ENCODE results near the gene LIN52. TPM values are rescaled to one million over a fixed set of nuclear protein-coding genes. Genes with fewer than 3 reads are reported as not detected.

The LIN52 gene
- total and polyA plus RNA-seq, 2 donors (not counting 3 experiments of a cell fraction or from before 2014, with no cell fraction given): 6.6 to 9.7 TPM

- dilution Hi-C loops (cut with MboI; ENCODE audit: extremely low pct_ligation_motif_present, low sequenced_read_pairs) (no loop called here), intact Hi-C loops (cut with micrococcal nuclease) (no loop called here)
- BruUV-seq (replicated peaks): no TSS peak
- Histone ChIP-seq H3K36me3 (ENCODE audit: control insufficient read depth in 2 of 2, extremely low read depth in 1 of 2, insufficient read depth in 2 of 2, low read length in 2 of 2) (no peaks in the 10 kb centered on the region), H2AFZ (ENCODE audit: low read depth, low read length) (no peak overlapping the region), H3K4me1 (ENCODE audit: control insufficient read depth, extremely low read depth, insufficient read depth, low read length) (no peaks in the 10 kb centered on the region), H3K79me2 (ENCODE audit: control insufficient read depth, insufficient read depth, low read length) (no peaks in the 10 kb centered on the region), H3K4me2 (ENCODE audit: insufficient read depth, low read length) (no peak overlapping the region), H3K9me1 (replicated peaks; ENCODE audit: control insufficient read depth, extremely low read depth, insufficient read depth, low read length) (no peaks in the 10 kb centered on the region), H3K27me3 (ENCODE audit: control insufficient read depth in 2 of 2, insufficient read depth in 2 of 2, low read length in 2 of 2) (no peaks in the 10 kb centered on the region), H3K27ac (ENCODE audit: insufficient read depth, low read depth, low read length) (no peak overlapping the region), H3K9ac (replicated peaks; ENCODE audit: extremely low read depth, insufficient read depth, low read length) (no peak overlapping the region), H4K20me1 (replicated peaks; ENCODE audit: control insufficient read depth, extremely low read depth, insufficient read depth, low read length) (no peaks in the 10 kb centered on the region), H3K9me3 (replicated peaks; ENCODE audit: control insufficient read depth, insufficient read depth, low read length) (no peaks in the 10 kb centered on the region), H3K4me3 (replicated peaks in 1 of 3; ENCODE audit: insufficient read depth in 1 of 3, low read depth in 1 of 3, low read length in 3 of 3) (no peak overlapping the region)
- no peak for DNase-seq (ENCODE audit: low read depth, low spot score)
- FAIRE-seq: no peak
- CTCF ChIA-PET: no interaction called here
- POLR2A ChIA-PET: no interaction called here
- TF ChIP-seq CTCF (IDR thresholded peaks at IDR 0.05; ENCODE audit: extremely low read depth in 1 of 2, insufficient read depth in 1 of 2, low read depth in 1 of 2, low read length in 2 of 2) (no peak), POLR2AphosphoS5 (IDR thresholded peaks at IDR 0.05; ENCODE audit: insufficient read depth, low read depth, low read length) (no peak), EZH2 (IDR thresholded peaks at IDR 0.05; ENCODE audit: borderline replicate concordance, low read depth, low read length, severe bottlenecking) (no peak), MYC (IDR thresholded peaks at IDR 0.05; ENCODE audit: low read depth, low read length) (no peak), GATA2 (IDR thresholded peaks at IDR 0.05; ENCODE audit: insufficient read depth, insufficient read length, low read depth, low read length) (no peak), POLR2A (IDR thresholded peaks at IDR 0.05; ENCODE audit: low read depth, low read length) (no peak), JUN (IDR thresholded peaks at IDR 0.05; ENCODE audit: borderline replicate concordance, insufficient read depth, insufficient read length, low read depth) (no peak), FOS (IDR thresholded peaks at IDR 0.05; ENCODE audit: borderline replicate concordance, insufficient read depth, low read length) (no peak)
- TF ChIP-seq, protein P1, sequence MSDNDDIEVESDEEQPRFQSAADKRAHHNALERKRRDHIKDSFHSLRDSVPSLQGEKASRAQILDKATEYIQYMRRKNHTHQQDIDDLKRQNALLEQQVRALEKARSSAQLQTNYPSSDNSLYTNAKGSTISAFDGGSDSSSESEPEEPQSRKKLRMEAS (IDR thresholded peaks at IDR 0.05; ENCODE audit: insufficient read depth, insufficient read length): no peak
Measured at GRCh38 chr14:74179856-74180255, 95.1 kb downstream of the LIN52 start.

Measured in endothelial cell of umbilical vein (primary cell).